CD8-positive, alpha-beta memory T cell (primary cell): ENCODE data around the gene ELANE. TPM values are rescaled to one million over a fixed set of nuclear protein-coding genes. Genes with fewer than 3 reads are reported as not detected.
"Not testable (repeated sequence)": the region's sequence is repeated elsewhere in the genome, so short reads cannot be mapped to it uniquely, and the experiment has no call there.

Experiments
- CTCF ChIA-PET: fragments of 350-600 bp; sonication (Branson Sonifier 250); formaldehyde crosslinking; loops from one replicate; lab custom pipeline; 2021; ENCODE audit warnings: antibody characterized with exemption; lab: Charles Lee
- POLR2A ChIA-PET: fragments of 350-600 bp; sonication (Branson Sonifier 250); formaldehyde crosslinking; loops from one replicate; lab custom pipeline; 2021; ENCODE audit warnings: antibody characterized with exemption; lab: Charles Lee
- DNase-seq, 5 donors: peaks; one replicate each; pipeline versions ENCODE4 v3.0.0 to v3.0.0-alpha.2; 2020 to 2022; ENCODE audit warnings: mixed read lengths in 1 of 5
- H3K27ac ChIP-seq: one replicate; pipeline ENCODE4 v1.7.0; 2013; ENCODE audit warnings: low read depth, mild to moderate bottlenecking, low read length, moderate library complexity
- H3K27me3 ChIP-seq: 2 replicates; pipeline ENCODE4 v1.7.0; 2013; ENCODE audit warnings: low read length, mild to moderate bottlenecking; ENCODE audit not compliant: insufficient read depth, poor library complexity, severe bottlenecking
- H3K36me3 ChIP-seq: 2 replicates; pipeline ENCODE4 v1.7.0; 2013; ENCODE audit warnings: mild to moderate bottlenecking, low read length, moderate library complexity; ENCODE audit not compliant: insufficient read depth
- H3K4me1 ChIP-seq: 2 replicates; pipeline ENCODE4 v1.7.0; 2013; ENCODE audit warnings: mild to moderate bottlenecking, low read length, moderate library complexity; ENCODE audit not compliant: insufficient read depth
- H3K4me3 ChIP-seq: 2 replicates; pipeline ENCODE4 v1.7.0; 2013; ENCODE audit warnings: mild to moderate bottlenecking, low read length
- H3K9me3 ChIP-seq: 2 replicates; pipeline ENCODE4 v1.7.0; 2013; ENCODE audit warnings: mild to moderate bottlenecking, low read length
- H3K27ac Mint-ChIP-seq, 8 donors: one replicate each; pipeline ENCODE4 v1.8.0; 2020 to 2021; ENCODE audit warnings: mixed read lengths in 8 of 8, mild to moderate bottlenecking in 6 of 8, inconsistent platforms in 3 of 8, moderate library complexity in 3 of 8
- H3K27me3 Mint-ChIP-seq, 2 donors: one replicate each; pipeline ENCODE4 v1.8.0; 2020 to 2021; ENCODE audit warnings: mixed read lengths in 2 of 2, mild to moderate bottlenecking in 1 of 2, moderate library complexity in 1 of 2
- H3K36me3 Mint-ChIP-seq, 3 donors: one replicate each; pipeline ENCODE4 v1.8.0; 2020 to 2021; ENCODE audit warnings: mixed read lengths in 3 of 3, inconsistent platforms in 1 of 3, mild to moderate bottlenecking in 1 of 3
- H3K4me1 Mint-ChIP-seq, 3 donors: one replicate each; pipeline ENCODE4 v1.8.0; 2020 to 2021; ENCODE audit warnings: mixed read lengths in 3 of 3, inconsistent platforms in 1 of 3, mild to moderate bottlenecking in 1 of 3
- H3K4me3 Mint-ChIP-seq, 7 donors: one replicate each; pipeline ENCODE4 v1.8.0; 2020 to 2021; ENCODE audit warnings: mixed read lengths in 7 of 7, mild to moderate bottlenecking in 6 of 7, moderate library complexity in 4 of 7, inconsistent platforms in 2 of 7
- H3K9me3 Mint-ChIP-seq, 5 donors: one replicate each; pipeline ENCODE4 v1.8.0; 2020 to 2022; ENCODE audit warnings: mixed read lengths in 5 of 5, mild to moderate bottlenecking in 3 of 5, moderate library complexity in 2 of 5, inconsistent platforms in 1 of 5
- polyA plus RNA-seq: library from polyadenylated mRNA; unstranded; fragments of 300-500 nt; fragmentation: Illumina TruSeq; gene quantifications from one replicate; pipeline ENCODE4 v1.2.3, GENCODE V29; 2021
- total RNA-seq, 2 experiments: library from RNA; stranded (reverse); gene quantifications; one replicate each; pipeline ENCODE4 v1.2.3, GENCODE V29; 2021

The ELANE gene
- total and polyA plus RNA-seq, 3 experiments from 2014 or later: not detected

- ChIA-PET CTCF (interaction anchor here (1.1 to 1.5 kb wide), 2 partner anchors 15 to 135 kb away, joined by 3 to 5 read pairs; partner anchors contain the start of gene WDR18), POLR2A (interaction anchor here (0.7 kb wide), 2 partner anchors 14 to 149 kb away, joined by 3 read pairs; no protein-coding TSS in a partner anchor)
- H3K27ac ChIP-seq, H3K27ac Mint-ChIP-seq, DNase-seq, H3K9me3 ChIP-seq, H3K4me1 Mint-ChIP-seq, H3K36me3 ChIP-seq, H3K4me1 ChIP-seq, H3K9me3 Mint-ChIP-seq, H3K4me3 Mint-ChIP-seq, H3K4me3 ChIP-seq, H3K36me3 Mint-ChIP-seq: not testable (repeated sequence)
- peaks cover 19% of the 10 kb centered on the region for H3K27me3 ChIP-seq
- H3K27me3 Mint-ChIP-seq: peaks cover 30 to 45% of the 10 kb centered on the region in 2 donors
Measured at GRCh38 chr19:849195-849594, 2.9 kb upstream of the ELANE start.

GRCh38 chr19:850221-850978 lies 1.7 kb upstream of the ELANE start:
- H3K9me3 Mint-ChIP-seq: no peaks in the 10 kb centered on the region
- no peak for DNase-seq
- H3K4me1 Mint-ChIP-seq: no peaks in the 10 kb centered on the region
- H3K27ac Mint-ChIP-seq: no peak overlapping the region
- Histone ChIP-seq H3K36me3 (no peaks in the 10 kb centered on the region), H3K27ac (no peak overlapping the region), H3K27me3 (peaks cover 19% of the 10 kb centered on the region), H3K4me1 (no peaks in the 10 kb centered on the region), H3K9me3 (no peaks in the 10 kb centered on the region), H3K4me3 (no peak overlapping the region)
- CTCF ChIA-PET: interaction anchor here (0.7 to 1.6 kb wide), 3 partner anchors 51 to 134 kb away, joined by 3 to 4 read pairs (median 3); partner anchors contain the start of gene WDR18
- POLR2A ChIA-PET: no interaction called here
- no peaks in the 10 kb centered on the region for H3K36me3 Mint-ChIP-seq
- peaks cover 28 to 36% of the 10 kb centered on the region in 2 donors for H3K27me3 Mint-ChIP-seq
- no peak overlapping the region for H3K4me3 Mint-ChIP-seq

- no peaks in the 10 kb centered on the region for H3K36me3 Mint-ChIP-seq
- Histone ChIP-seq H3K36me3 (no peaks in the 10 kb centered on the region), H3K27ac (no peak overlapping the region), H3K4me3 (no peak overlapping the region), H3K27me3 (peaks cover 19% of the 10 kb centered on the region), H3K9me3 (no peaks in the 10 kb centered on the region), H3K4me1 (no peaks in the 10 kb centered on the region)
- H3K27ac Mint-ChIP-seq: no peak overlapping the region
- no peak for DNase-seq
- no peaks in the 10 kb centered on the region for H3K9me3 Mint-ChIP-seq
- peaks cover 28 to 32% of the 10 kb centered on the region in 2 donors for H3K27me3 Mint-ChIP-seq
- POLR2A ChIA-PET: no interaction called here
- no peak overlapping the region for H3K4me3 Mint-ChIP-seq
- CTCF ChIA-PET: interaction anchor here (0.7 to 1.6 kb wide), 2 partner anchors 52 to 69 kb away, joined by 3 to 4 read pairs; no protein-coding TSS in a partner anchor
- no peaks in the 10 kb centered on the region for H3K4me1 Mint-ChIP-seq
Measured at GRCh38 chr19:850979-851335, 1.1 kb upstream of the ELANE start.

- Mint-ChIP-seq H3K4me3 (no peak overlapping the region), H3K36me3 (no peaks in the 10 kb centered on the region), H3K4me1 (no peaks in the 10 kb centered on the region), H3K9me3 (no peaks in the 10 kb centered on the region), H3K27me3 (peaks cover 16 to 22% of the 10 kb centered on the region in 2 donors), H3K27ac (no peak overlapping the region)
- Histone ChIP-seq H3K36me3 (no peaks in the 10 kb centered on the region), H3K4me3 (no peak overlapping the region), H3K27me3 (peaks cover 19% of the 10 kb centered on the region), H3K4me1 (no peaks in the 10 kb centered on the region), H3K27ac (no peak overlapping the region), H3K9me3 (no peaks in the 10 kb centered on the region)
- no peak for DNase-seq
- ChIA-PET CTCF (no interaction called here), POLR2A (no interaction called here)
Measured at GRCh38 chr19:853014-853585, 997 bp downstream of the ELANE start.

GRCh38 chr19:853614-854220 lies 1.6 kb downstream of the ELANE start:
- H3K4me1 Mint-ChIP-seq, CTCF ChIA-PET, H3K9me3 Mint-ChIP-seq, H3K27ac Mint-ChIP-seq, POLR2A ChIA-PET, H3K9me3 ChIP-seq, H3K27ac ChIP-seq, H3K36me3 Mint-ChIP-seq, DNase-seq, H3K4me1 ChIP-seq, H3K36me3 ChIP-seq, H3K4me3 Mint-ChIP-seq, H3K4me3 ChIP-seq: not testable (repeated sequence)
- peaks cover 12% of the 10 kb centered on the region for H3K27me3 ChIP-seq
- H3K27me3 Mint-ChIP-seq: peaks cover 17 to 20% of the 10 kb centered on the region in 2 donors

GRCh38 chr19:854549-854948 lies 2.4 kb downstream of the ELANE start:
- H3K4me3 Mint-ChIP-seq: no peak overlapping the region
- Histone ChIP-seq H3K27me3 (peaks cover 19% of the 10 kb centered on the region), H3K27ac (no peak overlapping the region), H3K9me3 (no peaks in the 10 kb centered on the region), H3K36me3 (no peaks in the 10 kb centered on the region), H3K4me3 (no peak overlapping the region), H3K4me1 (no peaks in the 10 kb centered on the region)
- no peaks in the 10 kb centered on the region for H3K36me3 Mint-ChIP-seq
- no peak for DNase-seq
- no peaks in the 10 kb centered on the region for H3K4me1 Mint-ChIP-seq
- H3K27me3 Mint-ChIP-seq: peaks cover 14% of the 10 kb centered on the region in 2 donors
- no peaks in the 10 kb centered on the region for H3K9me3 Mint-ChIP-seq
- POLR2A ChIA-PET: no interaction called here
- H3K27ac Mint-ChIP-seq: no peak overlapping the region
- CTCF ChIA-PET: interaction anchor here (2.7 kb wide), 1 partner anchor 85 kb away, joined by 11 read pairs; no protein-coding TSS in a partner anchor

- CTCF ChIA-PET: interaction anchor here (0.7 to 3.8 kb wide), 6 partner anchors 52 to 85 kb away, joined by 3 to 22 read pairs (median 8); no protein-coding TSS in a partner anchor
- Mint-ChIP-seq H3K36me3 (no peaks in the 10 kb centered on the region), H3K27ac (no peak overlapping the region), H3K4me1 (no peaks in the 10 kb centered on the region), H3K27me3 (peaks cover 9 to 14% of the 10 kb centered on the region in 2 donors), H3K9me3 (no peaks in the 10 kb centered on the region), H3K4me3 (no peak overlapping the region)
- Histone ChIP-seq H3K4me1 (peaks cover 4% of the 10 kb centered on the region), H3K9me3 (no peaks in the 10 kb centered on the region), H3K27me3 (peaks cover 21% of the 10 kb centered on the region), H3K27ac (no peak overlapping the region), H3K4me3 (no peak overlapping the region), H3K36me3 (no peaks in the 10 kb centered on the region)
- POLR2A ChIA-PET: no interaction called here
- no peak for DNase-seq
Measured at GRCh38 chr19:855142-855541, 3.0 kb downstream of the ELANE start.
